ENCODE data around the gene CLCN1.

Gene CLCN1

DNA sequence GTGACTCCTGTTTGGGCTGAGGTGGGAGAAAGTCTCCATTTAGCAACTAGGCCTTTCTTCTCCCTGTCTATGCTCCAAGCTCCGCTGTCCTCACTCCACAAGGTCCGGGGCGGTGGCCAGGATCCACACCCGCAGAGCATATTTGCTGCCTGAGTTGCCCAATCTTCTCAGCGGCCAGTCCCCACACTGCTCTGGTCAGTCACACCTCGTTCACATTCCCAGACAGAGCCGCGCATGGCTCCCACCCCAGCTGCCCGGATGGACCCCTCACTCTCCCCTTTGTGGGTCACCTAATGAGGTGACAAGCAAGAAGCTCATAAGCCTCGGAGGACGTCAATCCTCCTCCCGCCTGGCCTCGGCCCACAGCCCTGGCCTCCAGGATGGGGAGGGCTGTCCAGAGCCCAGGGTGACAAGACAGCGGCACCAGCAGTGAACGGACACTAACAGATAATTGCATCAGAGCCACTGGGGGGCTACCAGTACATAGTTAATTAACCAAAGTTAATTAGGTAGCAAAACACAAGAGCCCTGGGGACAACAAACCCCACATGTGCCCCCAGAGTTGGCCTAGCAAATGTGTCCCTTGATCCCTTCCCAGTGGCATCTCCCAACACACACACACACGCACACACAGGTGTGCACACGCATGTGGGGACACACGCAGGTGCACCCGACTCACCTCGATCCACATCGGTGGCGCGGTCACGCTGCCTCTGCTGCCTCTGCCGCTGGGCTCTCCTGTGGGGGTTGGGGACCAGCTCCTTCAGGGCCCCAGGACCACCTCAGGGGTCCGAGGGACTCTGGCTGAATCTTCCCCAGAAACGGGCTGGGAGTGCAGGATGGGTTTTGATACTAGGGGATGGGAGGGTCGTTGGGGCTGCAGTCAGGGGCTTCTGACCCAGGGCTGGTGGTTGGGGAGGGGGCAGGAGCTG is 81.0 kb downstream of the CLCN1 start:
- no peak for DNase-seq (ENCODE audit: low read depth in 3 of 3)

DNA sequence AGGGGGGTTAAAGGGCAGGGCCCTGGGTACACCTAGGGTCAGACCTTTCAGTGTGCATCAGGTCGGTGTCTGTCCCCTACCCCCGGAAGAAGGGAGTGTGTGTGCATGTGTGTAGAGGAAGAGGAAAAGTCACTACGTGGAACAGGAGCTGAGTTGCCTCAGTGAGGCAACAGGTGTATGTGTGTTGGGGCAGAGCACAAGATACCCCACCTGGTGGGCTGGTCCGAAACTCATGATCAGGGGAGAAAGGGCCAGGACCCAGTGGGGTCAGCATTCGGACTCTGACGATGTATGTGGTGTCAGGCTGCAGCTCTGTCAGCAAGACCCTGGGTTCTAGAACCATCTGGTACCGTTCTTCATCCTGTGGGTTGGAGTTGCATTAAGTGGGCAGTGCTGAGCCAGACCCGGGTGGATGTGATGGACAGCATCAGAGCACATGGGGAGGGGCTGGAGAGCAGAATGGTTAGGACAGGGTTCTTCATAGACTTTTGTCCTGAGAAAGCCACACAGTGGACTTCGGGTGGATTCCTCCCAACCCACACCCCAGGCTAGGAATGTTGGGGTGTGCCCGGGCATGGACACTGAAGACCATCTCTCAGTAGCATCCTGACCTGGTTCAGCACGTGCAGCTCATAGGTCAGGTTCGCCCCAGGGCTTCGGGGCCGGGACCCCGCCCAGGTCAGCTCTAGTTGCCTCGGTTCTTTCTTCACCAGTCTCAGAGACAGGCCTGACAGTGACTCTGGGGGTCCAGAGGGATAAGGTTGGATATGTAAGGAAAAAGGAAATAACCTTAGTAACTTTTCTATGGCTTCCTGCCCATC is 82.0 kb downstream of the CLCN1 start:
- DNase-seq (ENCODE audit: low read depth in 3 of 3) = no peak

DNA sequence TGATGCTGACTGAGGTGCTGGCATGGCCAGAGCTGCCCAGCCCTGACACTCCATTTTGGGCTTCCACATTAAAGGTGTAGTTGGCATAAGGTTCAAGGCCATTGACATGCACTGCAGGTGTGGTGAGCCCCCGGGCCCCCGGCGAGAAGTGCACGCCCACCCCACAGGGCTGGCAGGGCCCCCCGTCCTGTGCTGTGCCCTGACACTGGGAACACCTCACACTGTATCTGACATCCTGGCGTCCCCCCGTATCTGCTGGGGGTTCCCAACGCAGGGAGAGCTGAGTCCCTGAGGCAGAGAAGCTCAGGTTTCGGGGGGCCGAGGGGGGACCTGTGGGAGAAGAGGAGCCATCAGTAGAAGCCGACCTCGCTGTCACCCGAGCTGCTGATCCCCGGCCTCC is 82.7 kb downstream of the CLCN1 start:
- DNase-seq (ENCODE audit: low read depth in 3 of 3) = no peak

DNA sequence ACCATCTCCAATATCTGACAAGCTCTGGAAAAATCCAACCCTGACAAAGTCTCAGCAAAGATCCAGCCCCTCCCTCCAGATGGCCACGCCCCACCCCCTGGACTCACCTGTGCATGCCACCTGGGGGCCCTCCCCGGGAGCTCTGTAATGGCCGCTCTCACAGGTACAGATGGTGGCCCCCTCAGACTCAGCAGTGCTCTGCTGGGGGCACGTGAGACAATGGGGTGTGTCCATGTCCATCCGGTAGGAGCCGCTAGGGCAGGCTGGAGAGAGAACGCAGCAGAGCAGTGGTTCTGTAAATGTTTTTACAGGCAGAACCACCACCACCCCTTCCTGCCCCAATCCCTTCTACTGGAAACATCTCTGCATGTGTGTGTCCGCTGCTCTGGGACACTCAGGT is 83.2 kb downstream of the CLCN1 start:
- no peak for DNase-seq (ENCODE audit: low read depth in 3 of 3)

DNA sequence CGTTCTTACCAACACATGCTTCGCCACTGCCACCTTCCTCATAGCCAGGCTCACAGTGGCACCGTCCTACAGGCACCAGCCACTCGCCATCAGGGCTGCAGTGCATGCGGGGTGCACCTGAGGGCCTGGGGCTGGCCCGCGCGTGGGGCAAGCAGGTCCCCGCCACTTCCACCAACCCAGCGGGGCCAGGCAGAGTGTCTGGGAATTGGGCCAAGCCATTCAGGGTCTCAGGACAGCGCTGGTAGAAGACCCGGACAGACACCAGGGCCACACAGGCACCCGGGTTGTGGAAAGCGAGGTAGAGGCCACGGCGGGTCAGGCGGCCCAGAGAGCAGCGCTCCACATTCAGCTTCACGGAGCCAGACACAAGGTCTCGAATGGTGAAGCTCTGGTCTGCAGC is 83.7 kb downstream of the CLCN1 start:
- DNase-seq (ENCODE audit: low read depth in 3 of 3) = no peak

DNA sequence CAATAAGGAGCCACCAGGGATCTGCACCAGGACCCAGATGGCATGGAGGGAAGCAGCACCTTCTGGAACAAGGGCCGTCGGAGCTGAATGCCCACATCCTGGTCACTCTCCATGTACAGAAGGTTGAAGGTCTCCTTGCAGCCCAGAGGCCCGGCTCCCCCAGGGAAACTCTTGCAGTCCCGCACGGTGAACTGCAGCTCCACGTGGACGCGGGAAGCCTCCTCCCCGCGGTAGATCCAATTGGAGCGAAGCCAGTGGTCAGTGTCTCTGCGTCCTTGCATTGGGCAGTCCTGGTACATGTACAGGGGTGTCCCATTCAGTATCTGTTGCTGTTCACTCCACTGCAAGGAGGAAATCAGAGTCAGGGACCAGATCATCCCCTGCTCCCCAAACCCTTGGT is 85.4 kb downstream of the CLCN1 start:
- no peak for DNase-seq (ENCODE audit: low read depth in 3 of 3)
